ENCODE measurements around the gene ADAM12. TPM values are rescaled to one million over a fixed set of nuclear protein-coding genes. Genes with fewer than 3 reads are reported as not detected.

The ADAM12 gene
- total and polyA plus RNA-seq, 10 of the 15 experiments (the other 5 are each of a cell fraction or from before 2014, with no cell fraction given), result under 0.01 to 0.62 (median 0.04) TPM; not detected in 5

GRCh38 chr10:126242397-126243260 is 145.6 kb downstream of the ADAM12 start:
- Histone ChIP-seq H2AFZ (ENCODE audit: control insufficient read depth, low read depth, low read length) (no peak overlapping the region), H3K36me3 (ENCODE audit: control insufficient read depth in 2 of 2, insufficient read depth in 2 of 2, low read length in 1 of 2) (no peaks in the 10 kb centered on the region), H4K20me1 (ENCODE audit: control insufficient read depth, insufficient read depth) (no peaks in the 10 kb centered on the region), H3K4me1 (ENCODE audit: control insufficient read depth, insufficient read depth, low read length) (no peaks in the 10 kb centered on the region), H3K27me3 (replicated peaks in 1 of 2; ENCODE audit: control insufficient read depth in 2 of 2, insufficient read depth in 2 of 2, low read length in 1 of 2) (no peaks in the 10 kb centered on the region), H3K9me3 (replicated peaks; ENCODE audit: control insufficient read depth, insufficient read depth, low read length) (no peaks in the 10 kb centered on the region), H3K79me2 (ENCODE audit: control insufficient read depth, insufficient read depth, low read length) (no peaks in the 10 kb centered on the region), H3K4me3 (no peak overlapping the region), H3K4me2 (ENCODE audit: control insufficient read depth, insufficient read depth) (no peak overlapping the region), H3K27ac (ENCODE audit: control insufficient read depth, insufficient read depth) (no peak overlapping the region), H3K9ac (ENCODE audit: control insufficient read depth, insufficient read depth, low read length) (no peak overlapping the region)
- ChIA-PET CTCF (no interaction called here), POLR2A (no interaction called here), RAD21 (ENCODE audit: unreplicated experiment) (no interaction called here), SMC1A (ENCODE audit: uncharacterized antibody, unreplicated experiment) (no interaction called here)
- FAIRE-seq (no peak), DNase-seq (ENCODE audit: low read depth, low spot score) (no peak), ATAC-seq (no peak)
- in situ Hi-C loops (cut with MboI), result no loop called here
- intact Hi-C loops (cut with micrococcal nuclease; ENCODE audit: unreplicated experiment), result no loop called here
- 20% methylated on average over 13 of the region's 13 CpGs for WGBS (ENCODE audit: insufficient coverage, insufficient replicate concordance, low lambda C conversion rate, missing lambda C conversion rate)
- TF ChIP-seq TARDBP (IDR thresholded peaks at IDR 0.05; ENCODE audit: borderline replicate concordance) (no peak), MXI1 (IDR thresholded peaks at IDR 0.05; ENCODE audit: low read depth, low read length) (no peak), NBN (IDR thresholded peaks at IDR 0.05) (no peak), ZNF592 (IDR thresholded peaks at IDR 0.05) (no peak), SPI1 (IDR thresholded peaks at IDR 0.05; ENCODE audit: borderline replicate concordance, insufficient read depth, low read depth, low read length) (no peak), CBFB (IDR thresholded peaks at IDR 0.05; ENCODE audit: low read depth) (no peak)
- no TSS peak for BruUV-seq (replicated peaks)

All from GM12878 (cell line).